Glutamatergic neuron (in vitro differentiated cells): ENCODE results near the gene SZT2. TPM values are rescaled to one million over a fixed set of nuclear protein-coding genes. Genes with fewer than 3 reads are reported as not detected.
"Not testable (repeated sequence)": the region's sequence is repeated elsewhere in the genome, so short reads cannot be mapped to it uniquely, and the experiment has no call there.

Source experiments
- DNase-seq: peaks from one replicate; pipeline ENCODE4 v3.0.0; 2022
- H3K27ac Mint-ChIP-seq: one replicate; pipeline ENCODE4 v1.8.0; 2020; ENCODE audit warnings: mild to moderate bottlenecking, mixed read lengths, inconsistent platforms; ENCODE audit not compliant: unreplicated experiment
- H3K27me3 Mint-ChIP-seq: one replicate; pipeline ENCODE4 v1.8.0; 2020; ENCODE audit warnings: mild to moderate bottlenecking, moderate library complexity, mixed read lengths, inconsistent platforms; ENCODE audit not compliant: unreplicated experiment
- H3K36me3 Mint-ChIP-seq: one replicate; pipeline ENCODE4 v1.8.0; 2020; ENCODE audit warnings: mild to moderate bottlenecking, mixed read lengths, inconsistent platforms; ENCODE audit not compliant: unreplicated experiment
- H3K4me1 Mint-ChIP-seq: one replicate; pipeline ENCODE4 v1.8.0; 2020; ENCODE audit warnings: mild to moderate bottlenecking, low read depth, mixed read lengths, inconsistent platforms; ENCODE audit not compliant: unreplicated experiment
- H3K4me3 Mint-ChIP-seq: one replicate; pipeline ENCODE4 v1.8.0; 2020; ENCODE audit warnings: mild to moderate bottlenecking, mixed read lengths, inconsistent platforms; ENCODE audit not compliant: unreplicated experiment
- H3K9me3 Mint-ChIP-seq: one replicate; pipeline ENCODE4 v1.8.0; 2020; ENCODE audit warnings: mild to moderate bottlenecking, moderate library complexity, mixed read lengths, inconsistent platforms; ENCODE audit not compliant: unreplicated experiment
- CTCF ChIP-seq: fragments of 200-600 bp; sonication (generic); IDR thresholded peaks from one replicate; pipeline ENCODE4 v1.5.0; 2021; ENCODE audit not compliant: partially characterized antibody, unreplicated experiment
- total RNA-seq: library from RNA; stranded (reverse); fragmentation: NEBNext Ultra II Directional; extraction: Animal tissue kit (Norgen Biotek cat#: 25700); gene quantifications from one replicate; pipeline ENCODE4 v1.2.1, GENCODE V29; 2021; ENCODE audit not compliant: unreplicated experiment

The SZT2 gene
- total RNA-seq, 1 donor from 2014 or later = 85.3 TPM

- no peak for TF ChIP-seq CTCF
- peaks cover 22% of the 10 kb centered on the region for H3K9me3 Mint-ChIP-seq
- H3K27ac Mint-ChIP-seq = peak within 1 kb of the TSS; percentile 72
- H3K4me1 Mint-ChIP-seq = peaks cover 13% of the 10 kb centered on the region
- DNase-seq = peak; percentile 89
- peaks cover 11% of the 10 kb centered on the region for H3K27me3 Mint-ChIP-seq
- peak within 1 kb of the TSS; percentile 91 for H3K4me3 Mint-ChIP-seq
- H3K36me3 Mint-ChIP-seq = peaks cover 7% of the 10 kb centered on the region
Observed at GRCh38 chr1:43453442-43454269, 64.0 kb downstream of the SZT2 start, which contains the start of gene HYI. HYI (minus strand) TSS chr1:43453931; CDS start chr1:43453793, 138 bp downstream.

GRCh38 chr1:43454270-43455011 is 64.7 kb downstream of the SZT2 start:
- peak overlapping the region; percentile 72 for H3K27ac Mint-ChIP-seq
- no peak for TF ChIP-seq CTCF
- H3K4me1 Mint-ChIP-seq = peaks cover 13% of the 10 kb centered on the region
- DNase-seq = peak; percentile 70
- peak overlapping the region; percentile 91 for H3K4me3 Mint-ChIP-seq
- H3K27me3 Mint-ChIP-seq = peaks cover 9% of the 10 kb centered on the region
- peaks cover 19% of the 10 kb centered on the region for H3K9me3 Mint-ChIP-seq
- H3K36me3 Mint-ChIP-seq = peaks cover 1% of the 10 kb centered on the region

- Mint-ChIP-seq H3K36me3 (no peaks in the 10 kb centered on the region), H3K4me1 (peaks cover 13% of the 10 kb centered on the region), H3K27ac (no peak overlapping the region), H3K4me3 (no peak overlapping the region), H3K9me3 (peaks cover 19% of the 10 kb centered on the region), H3K27me3 (peaks cover 9% of the 10 kb centered on the region)
- no peak for DNase-seq
- TF ChIP-seq CTCF = no peak
Observed at GRCh38 chr1:43455213-43455889, 65.7 kb downstream of the SZT2 start.

- not testable (repeated sequence) for H3K36me3 Mint-ChIP-seq, H3K9me3 Mint-ChIP-seq, DNase-seq, H3K4me3 Mint-ChIP-seq, H3K27ac Mint-ChIP-seq, H3K4me1 Mint-ChIP-seq, H3K27me3 Mint-ChIP-seq
Observed at GRCh38 chr1:43458379-43458778, 68.7 kb downstream of the SZT2 start.

GRCh38 chr1:43460988-43461693 is 71.4 kb downstream of the SZT2 start:
- Mint-ChIP-seq H3K36me3 (no peaks in the 10 kb centered on the region), H3K27me3 (no peaks in the 10 kb centered on the region), H3K4me3 (no peak overlapping the region), H3K27ac (no peak overlapping the region), H3K9me3 (no peaks in the 10 kb centered on the region), H3K4me1 (no peaks in the 10 kb centered on the region)
- TF ChIP-seq CTCF = no peak
- no peak for DNase-seq
